NCI-H2171 (cell line): ENCODE data around the gene IQSEC1.

Experiments
- DNase-seq: peaks from one replicate; lab custom pipeline; 2025; lab: John Stamatoyannopoulos, UW

The IQSEC1 gene

DNA sequence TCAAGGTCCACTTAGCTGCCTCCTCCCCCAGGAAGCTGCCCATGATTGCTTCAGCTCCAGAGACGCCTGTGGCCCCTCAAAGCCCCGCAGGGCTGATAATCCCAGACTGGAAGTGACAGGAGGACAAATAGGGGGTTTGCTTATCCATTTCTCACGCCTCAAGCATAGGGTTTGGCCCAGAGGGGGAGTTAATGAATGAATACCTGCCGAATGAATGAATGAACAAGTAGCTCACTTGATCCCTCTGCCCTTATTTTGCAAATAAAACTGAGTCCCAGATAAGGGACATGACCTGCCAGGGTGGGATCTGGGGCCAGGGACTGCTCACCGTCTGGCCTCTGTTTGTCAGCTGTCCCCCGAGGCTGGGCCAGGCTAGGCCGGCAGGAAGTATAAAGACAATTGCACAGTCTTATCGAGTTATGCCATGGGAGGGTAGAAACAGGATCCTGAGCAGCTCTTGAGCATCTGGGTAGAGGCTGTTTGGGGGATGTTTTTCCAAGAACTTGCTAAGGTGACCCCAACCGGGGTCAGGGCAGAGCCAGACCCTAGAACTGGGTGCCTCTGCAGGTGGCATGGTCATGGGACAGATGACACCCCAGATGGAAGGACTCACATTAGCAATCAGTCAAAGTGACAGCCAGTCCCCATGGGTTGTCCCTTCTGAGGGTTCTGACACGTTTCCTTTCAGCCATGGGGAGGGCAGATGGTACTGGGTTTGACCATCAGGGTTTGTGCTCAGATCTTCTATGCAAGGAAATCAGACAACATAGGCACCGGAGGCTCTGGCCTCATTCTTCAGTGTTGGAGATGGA, 45.0 kb downstream of the IQSEC1 start:
- no peak for DNase-seq

- no peak for DNase-seq
Observed at GRCh38 chr3:13027154-13027553, 46.1 kb downstream of the IQSEC1 start.

GRCh38 chr3:13026534-13026933, 46.7 kb downstream of the IQSEC1 start:
- DNase-seq = no peak

GRCh38 chr3:13025778-13026518, 47.3 kb downstream of the IQSEC1 start:
- no peak for DNase-seq

DNA sequence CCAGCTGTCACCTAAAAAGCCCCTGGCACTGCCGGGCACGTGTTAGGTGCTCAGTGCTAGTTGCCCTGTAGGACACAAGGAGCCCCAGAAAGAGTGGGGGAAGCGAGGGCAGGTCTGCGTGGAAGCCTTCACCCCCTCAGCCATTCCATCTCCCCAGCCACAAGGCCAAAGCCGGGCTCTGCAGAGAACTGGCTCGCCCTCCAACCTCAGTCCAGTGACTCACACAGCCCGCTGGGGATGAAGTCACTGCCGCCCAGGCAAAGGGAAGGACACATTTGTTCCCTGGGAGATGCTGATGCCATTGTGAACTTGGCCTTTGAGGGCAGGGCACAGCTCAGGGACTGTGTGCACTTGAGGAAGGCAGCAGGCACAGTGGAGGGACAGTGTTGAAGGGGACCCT, 48.1 kb downstream of the IQSEC1 start:
- no peak for DNase-seq

DNA sequence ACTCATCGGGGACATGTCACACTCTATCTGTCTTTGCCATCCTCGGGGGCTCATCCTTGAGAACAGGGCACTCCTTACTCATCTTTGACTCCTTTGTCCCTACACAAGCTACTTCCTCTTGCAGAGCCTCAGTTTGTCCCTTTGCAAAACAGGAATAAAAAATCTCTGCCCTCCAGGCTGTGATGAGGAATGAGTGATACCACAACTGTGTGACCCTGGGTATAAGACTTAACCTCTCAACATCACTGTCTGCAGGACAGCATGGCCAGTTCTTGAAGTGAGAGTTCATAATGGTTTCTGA, 48.5 kb downstream of the IQSEC1 start:
- no peak for DNase-seq

GRCh38 chr3:13023971-13024764, 49.1 kb downstream of the IQSEC1 start:
- DNase-seq = no peak

DNA sequence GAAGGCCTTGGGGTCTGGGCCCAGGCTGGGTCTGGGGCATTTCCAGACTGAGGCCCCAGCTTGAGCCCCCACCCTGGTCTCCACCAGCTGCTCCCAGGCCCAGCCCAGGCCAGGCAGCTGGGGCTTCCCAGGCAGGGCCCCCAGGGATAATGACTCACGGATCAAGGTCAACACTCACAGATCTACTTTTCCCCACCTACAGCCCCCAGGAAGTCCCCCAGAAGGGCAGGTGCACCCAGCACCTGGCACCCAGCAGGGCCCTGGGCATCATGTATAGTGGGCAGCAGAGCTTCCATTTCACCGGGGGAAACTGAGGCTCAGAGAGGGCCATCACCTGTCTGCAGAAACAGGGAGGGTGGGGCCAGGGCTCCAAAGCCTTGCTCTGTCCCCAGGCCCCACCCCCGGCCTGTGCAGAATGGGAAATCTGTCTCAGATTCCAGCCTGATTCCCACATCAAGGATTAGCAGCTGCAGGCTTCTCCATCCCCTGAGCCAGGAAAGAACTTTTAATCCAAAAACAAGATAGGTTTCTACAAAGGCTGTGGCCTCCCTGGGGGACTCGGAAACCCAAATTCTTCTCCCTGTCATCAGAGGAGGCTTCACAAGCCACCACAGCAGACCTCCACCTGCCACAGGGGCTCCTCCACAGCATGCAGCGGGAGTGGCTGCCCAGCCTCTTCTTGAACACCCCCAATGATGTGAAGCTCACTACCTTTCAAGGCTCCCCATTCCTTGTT, 49.8 kb downstream of the IQSEC1 start:
- DNase-seq = peak; percentile 21

GRCh38 chr3:13022348-13023234, 50.6 kb downstream of the IQSEC1 start:
- DNase-seq = no peak

GRCh38 chr3:13021141-13022114, 51.8 kb downstream of the IQSEC1 start:
- peak; percentile 60 for DNase-seq

- DNase-seq = no peak
Observed at GRCh38 chr3:13020159-13020750, 53.0 kb downstream of the IQSEC1 start.

GRCh38 chr3:13019243-13020095, 53.8 kb downstream of the IQSEC1 start:
- no peak for DNase-seq

DNA sequence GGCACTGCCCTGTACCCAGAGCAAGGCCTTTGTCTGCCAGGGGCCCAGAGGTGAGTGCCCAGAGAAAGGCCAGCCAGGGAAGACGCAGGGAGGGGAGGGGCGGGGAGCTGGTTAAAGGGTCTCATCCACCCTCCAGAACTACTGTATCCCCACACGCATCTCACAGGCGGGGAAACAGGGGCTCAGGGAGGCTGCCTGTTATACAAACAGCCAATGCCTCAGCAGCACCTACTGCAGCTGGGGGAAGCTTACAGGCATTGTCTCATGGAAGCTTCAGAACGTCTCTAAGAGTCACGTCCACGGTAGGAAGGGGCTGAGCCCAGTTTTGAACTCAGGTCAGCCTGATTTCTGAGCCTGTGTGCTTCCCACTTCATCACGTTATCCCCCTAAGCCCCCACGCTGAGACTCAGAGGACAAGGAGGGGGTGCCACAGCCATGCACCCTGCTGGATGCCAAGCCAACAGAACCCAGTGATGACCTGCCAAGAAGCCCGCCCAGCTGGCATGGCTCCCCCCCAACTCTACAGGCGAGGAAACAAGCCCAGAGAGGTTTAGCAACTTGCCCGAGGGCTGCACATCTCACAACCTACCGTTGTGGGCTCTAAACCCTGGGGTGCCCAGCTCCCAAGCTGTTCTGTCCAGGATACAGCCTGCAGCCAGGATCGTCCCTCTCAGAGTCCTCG, 54.5 kb downstream of the IQSEC1 start:
- DNase-seq = no peak

DNA sequence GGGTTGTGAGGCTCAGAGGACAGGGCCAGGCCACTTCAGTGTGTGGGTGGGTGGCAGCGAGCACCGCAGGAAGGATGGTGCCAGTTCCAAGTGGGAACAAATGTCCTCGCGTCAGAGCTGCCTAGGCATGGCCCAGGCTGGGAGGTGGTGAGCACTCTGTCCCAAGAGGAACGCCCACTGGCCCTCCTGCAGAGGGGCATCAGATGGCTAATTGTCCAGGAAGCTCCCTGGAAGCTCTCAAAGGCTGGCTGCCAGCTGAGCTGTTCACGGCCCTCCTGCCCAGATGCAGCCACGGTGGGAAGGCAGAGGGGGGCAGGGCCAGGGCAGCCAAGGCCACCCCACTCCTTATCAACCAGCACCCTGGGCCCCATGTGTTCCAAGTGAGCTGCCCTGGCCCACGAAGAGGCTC, 55.2 kb downstream of the IQSEC1 start:
- no peak for DNase-seq

DNA sequence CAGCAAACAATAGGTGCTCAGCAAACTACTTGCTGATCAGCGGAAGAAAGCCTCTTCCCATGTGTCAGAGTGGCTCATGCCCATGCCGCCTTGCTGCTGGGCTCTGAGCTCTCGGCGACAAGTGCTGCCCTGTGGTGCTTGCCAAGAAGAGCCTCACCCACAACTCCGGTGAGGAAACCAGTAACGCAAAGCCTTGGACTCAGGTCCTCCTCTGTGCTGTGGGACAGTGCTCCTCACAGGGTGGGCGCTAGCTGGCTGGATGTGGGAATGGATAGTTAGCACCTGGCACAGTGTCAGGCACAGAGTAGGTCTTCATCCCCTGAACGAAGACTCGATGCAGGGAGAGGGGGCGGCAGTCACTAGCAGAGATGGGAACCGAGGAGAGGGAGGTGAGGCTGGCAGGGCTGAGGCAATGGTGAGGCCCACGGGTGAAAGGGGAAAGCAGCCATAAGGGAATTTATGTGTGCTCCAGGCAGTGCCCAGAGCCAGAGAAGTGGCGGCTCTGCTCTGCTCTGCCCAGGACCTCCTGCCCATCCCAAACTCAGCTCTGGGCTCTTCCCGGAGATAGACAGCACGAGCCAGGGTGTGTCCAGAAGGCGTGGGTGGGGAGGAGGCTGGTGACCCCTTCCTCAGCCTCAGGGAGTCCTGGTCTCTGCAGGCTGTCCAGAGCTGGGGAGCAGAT, 55.7 kb downstream of the IQSEC1 start:
- no peak for DNase-seq

DNA sequence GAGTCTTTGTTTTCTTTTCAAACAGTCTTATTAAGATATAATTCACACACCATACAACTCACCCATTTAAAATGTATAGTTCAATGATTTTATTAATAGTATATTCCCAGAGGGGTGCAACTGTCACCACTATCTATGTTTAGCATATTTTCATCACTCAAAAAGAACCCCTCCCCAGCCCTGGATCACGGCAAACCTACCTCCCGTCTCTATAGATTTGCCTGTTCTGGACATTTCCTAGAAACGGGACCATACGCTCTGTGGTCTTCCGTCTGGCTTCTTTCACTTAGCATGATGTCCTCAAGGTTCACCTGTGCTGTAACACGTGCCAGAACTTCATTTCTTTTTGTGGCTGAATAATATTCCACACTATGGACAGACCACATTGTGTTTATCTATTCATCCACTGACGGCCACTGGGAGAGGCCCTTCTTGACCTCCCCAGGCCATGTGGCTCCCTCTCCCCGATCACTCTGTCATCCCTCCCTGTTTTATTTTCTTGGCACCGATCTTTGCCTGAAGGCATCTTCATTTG, 56.4 kb downstream of the IQSEC1 start:
- no peak for DNase-seq

- DNase-seq = no peak
Observed at GRCh38 chr3:13016083-13016720, 57.0 kb downstream of the IQSEC1 start.
